ENCODE results near the gene HLA-G. TPM values are rescaled to one million over a fixed set of nuclear protein-coding genes. Genes with fewer than 3 reads are reported as not detected.

HLA-G gene
- total RNA-seq, 2 experiments from 2014 or later, result 0.70 TPM; not detected in 1

GRCh38 chr6:29828471-29828797 is 809 bp downstream of the HLA-G start:
- Histone ChIP-seq H3K4me2 (ENCODE audit: low read length) (no peak overlapping the region), H2AFZ (ENCODE audit: low read length) (no peak overlapping the region), H3K36me3 (ENCODE audit: insufficient read depth, low read length) (no peaks in the 10 kb centered on the region), H3K9me2 (ENCODE audit: insufficient read depth, low read length) (no peaks in the 10 kb centered on the region), H3K4me3 (ENCODE audit: low read depth, low read length, poor library complexity, severe bottlenecking) (no peak overlapping the region), H3K27ac (ENCODE audit: low read depth, low read length, poor library complexity, severe bottlenecking) (no peak overlapping the region), H3K9me3 (ENCODE audit: low read length) (no peaks in the 10 kb centered on the region), H4K20me1 (ENCODE audit: insufficient read depth, low read length) (no peaks in the 10 kb centered on the region), H3K4me1 (ENCODE audit: insufficient read depth, low read length, poor library complexity, severe bottlenecking) (no peaks in the 10 kb centered on the region), H3K79me2 (ENCODE audit: insufficient read depth, low read depth, low read length) (no peaks in the 10 kb centered on the region)
- CTCF ChIA-PET (ENCODE audit: unreplicated experiment), result no interaction called here
- no TSS peak for BruUV-seq (replicated peaks)
- intact Hi-C loops (cut with micrococcal nuclease; ENCODE audit: unreplicated experiment), result no loop called here
- no peak for TF ChIP-seq CTCF (conservative IDR thresholded peaks at IDR 0.05; ENCODE audit: low read length)
- no peak for TF ChIP-seq EZH2phosphoT487 (IDR thresholded peaks at IDR 0.05; ENCODE audit: borderline replicate concordance, low read depth, low read length)
- DNase-seq (ENCODE audit: low spot score), result no peak
- POLR2A ChIA-PET, result no interaction called here

GRCh38 chr6:29829766-29830165 is 2.1 kb downstream of the HLA-G start:
- TF ChIP-seq CTCF (conservative IDR thresholded peaks at IDR 0.05; ENCODE audit: low read length), result no peak
- no peak for TF ChIP-seq EZH2phosphoT487 (IDR thresholded peaks at IDR 0.05; ENCODE audit: borderline replicate concordance, low read depth, low read length)
- POLR2A ChIA-PET, result no interaction called here
- H3K4me2 ChIP-seq (ENCODE audit: low read length), result no peak overlapping the region
- no TSS peak for BruUV-seq (replicated peaks)
- no peaks in the 10 kb centered on the region for H3K36me3 ChIP-seq (ENCODE audit: insufficient read depth, low read length)
- intact Hi-C loops (cut with micrococcal nuclease; ENCODE audit: unreplicated experiment), result no loop called here
- no peaks in the 10 kb centered on the region for H3K4me1 ChIP-seq (ENCODE audit: insufficient read depth, low read length, poor library complexity, severe bottlenecking)
- H3K79me2 ChIP-seq (ENCODE audit: insufficient read depth, low read depth, low read length), result no peaks in the 10 kb centered on the region
- H3K9me2 ChIP-seq (ENCODE audit: insufficient read depth, low read length), result no peaks in the 10 kb centered on the region
- no peak for DNase-seq (ENCODE audit: low spot score)
- H2AFZ ChIP-seq (ENCODE audit: low read length), result no peak overlapping the region
- H3K9me3 ChIP-seq (ENCODE audit: low read length), result no peaks in the 10 kb centered on the region
- CTCF ChIA-PET (ENCODE audit: unreplicated experiment), result no interaction called here
- no peaks in the 10 kb centered on the region; the same call in 1 of the 2 replicates for H4K20me1 ChIP-seq (ENCODE audit: insufficient read depth, low read length)
- no peak overlapping the region for H3K4me3 ChIP-seq (ENCODE audit: low read depth, low read length, poor library complexity, severe bottlenecking)
- no peak overlapping the region for H3K27ac ChIP-seq (ENCODE audit: low read depth, low read length, poor library complexity, severe bottlenecking)

- Histone ChIP-seq H2AFZ (ENCODE audit: low read length) (no peak overlapping the region), H3K27ac (ENCODE audit: low read depth, low read length, poor library complexity, severe bottlenecking) (no peak overlapping the region), H3K79me2 (ENCODE audit: insufficient read depth, low read depth, low read length) (no peaks in the 10 kb centered on the region), H3K9me2 (ENCODE audit: insufficient read depth, low read length) (no peaks in the 10 kb centered on the region), H3K9me3 (ENCODE audit: low read length) (no peaks in the 10 kb centered on the region), H3K4me1 (ENCODE audit: insufficient read depth, low read length, poor library complexity, severe bottlenecking) (no peaks in the 10 kb centered on the region), H3K36me3 (ENCODE audit: insufficient read depth, low read length) (no peaks in the 10 kb centered on the region), H4K20me1 (ENCODE audit: insufficient read depth, low read length) (no peaks in the 10 kb centered on the region; the same call in 1 of the 2 replicates), H3K4me2 (ENCODE audit: low read length) (no peak overlapping the region), H3K4me3 (ENCODE audit: low read depth, low read length, poor library complexity, severe bottlenecking) (no peak overlapping the region)
- no peak for DNase-seq (ENCODE audit: low spot score)
- intact Hi-C loops (cut with micrococcal nuclease; ENCODE audit: unreplicated experiment), result no loop called here
- BruUV-seq (replicated peaks), result no TSS peak
- ChIA-PET CTCF (ENCODE audit: unreplicated experiment) (interaction anchor here (0.7 kb wide), 1 partner anchor 164 kb away, joined by 3 read pairs; no protein-coding TSS in a partner anchor), POLR2A (no interaction called here)
- TF ChIP-seq EZH2phosphoT487 (IDR thresholded peaks at IDR 0.05; ENCODE audit: borderline replicate concordance, low read depth, low read length), result no peak
These were observed 2.8 kb downstream of the HLA-G start for GRCh38 chr6:29830409-29830808.
